ENCODE measurements around the gene PLIN3. TPM values are rescaled to one million over a fixed set of nuclear protein-coding genes. Genes with fewer than 3 reads are reported as not detected.

Gene PLIN3
- total and polyA plus RNA-seq, 2 donors (not counting 1 experiment from before 2014, with no cell fraction given): 133 to 191 TPM

- H3K27ac ChIP-seq (ENCODE audit: insufficient read depth, low read length): peak overlapping the region; percentile 90
These were observed 44.6 kb upstream of the PLIN3 start for GRCh38 chr19:4911786-4912672.

GRCh38 chr19:4911314-4911713 lies 43.8 kb upstream of the PLIN3 start:
- peaks cover 53% of the 10 kb centered on the region for H3K79me2 ChIP-seq (ENCODE audit: control insufficient read depth, insufficient read depth, low read length)
- peak; percentile 23 to 36 for DNase-seq (ENCODE audit: low read depth in 2 of 2)
- peaks cover 28% of the 10 kb centered on the region for H3K4me1 ChIP-seq (ENCODE audit: control insufficient read depth, extremely low read depth, insufficient read depth, low read length)

More at GRCh38 chr19:4911786-4912672, 44.6 kb upstream of the PLIN3 start:
- H2AFZ ChIP-seq (ENCODE audit: low read length): no peak overlapping the region
- peaks cover 59% of the 10 kb centered on the region for H3K79me2 ChIP-seq (ENCODE audit: control insufficient read depth, insufficient read depth, low read length)
- peak overlapping the region; percentile 100 for H3K4me2 ChIP-seq (ENCODE audit: extremely low read depth, insufficient read depth, low read length)
- TF ChIP-seq CTCF (conservative IDR thresholded peaks at IDR 0.05 in 1 of 2, IDR thresholded peaks at IDR 0.05 in 1 of 2; ENCODE audit: low read depth in 1 of 2, low read length in 2 of 2) (peak; percentile 52 to 58), EZH2 (IDR thresholded peaks at IDR 0.05; ENCODE audit: low read length, missing control alignments) (no peak)
- peaks cover 11% of the 10 kb centered on the region for H3K36me3 ChIP-seq (ENCODE audit: control insufficient read depth, insufficient read depth, low read length)
- H3K9ac ChIP-seq (ENCODE audit: insufficient read depth, low read length): peak overlapping the region; percentile 78
- peak; percentile 100 for DNase-seq (ENCODE audit: low read depth in 2 of 2)
- H3K4me1 ChIP-seq (ENCODE audit: control insufficient read depth, extremely low read depth, insufficient read depth, low read length): peaks cover 28% of the 10 kb centered on the region
- H3K4me3 ChIP-seq (replicated peaks in 1 of 4; ENCODE audit: control extremely low read depth in 1 of 4, insufficient read depth in 1 of 4, low read depth in 3 of 4, low read length in 4 of 4): peak overlapping the region; percentile 27 to 64 (median 50)
- no peaks in the 10 kb centered on the region for H3K9me3 ChIP-seq (ENCODE audit: control insufficient read depth, insufficient read depth, low read depth, low read length)
- H4K20me1 ChIP-seq (ENCODE audit: control insufficient read depth, extremely low read depth, insufficient read depth, low read length): no peaks in the 10 kb centered on the region
- H3K27me3 ChIP-seq (ENCODE audit: control insufficient read depth, insufficient read depth, low read length): no peaks in the 10 kb centered on the region

More at GRCh38 chr19:4911314-4911713, 43.8 kb upstream of the PLIN3 start:
- H3K27ac ChIP-seq (ENCODE audit: insufficient read depth, low read length): peak overlapping the region; percentile 90
- H3K36me3 ChIP-seq (ENCODE audit: control insufficient read depth, insufficient read depth, low read length): peaks cover 11% of the 10 kb centered on the region
- peak overlapping the region; percentile 78 for H3K9ac ChIP-seq (ENCODE audit: insufficient read depth, low read length)
- no peaks in the 10 kb centered on the region for H4K20me1 ChIP-seq (ENCODE audit: control insufficient read depth, extremely low read depth, insufficient read depth, low read length)
- peak overlapping the region; percentile 48 to 64 (median 53) for H3K4me3 ChIP-seq (replicated peaks in 1 of 4; ENCODE audit: control extremely low read depth in 1 of 4, insufficient read depth in 1 of 4, low read depth in 3 of 4, low read length in 4 of 4)
- no peak overlapping the region for H2AFZ ChIP-seq (ENCODE audit: low read length)
- H3K27me3 ChIP-seq (ENCODE audit: control insufficient read depth, insufficient read depth, low read length): no peaks in the 10 kb centered on the region
- TF ChIP-seq CTCF (conservative IDR thresholded peaks at IDR 0.05 in 1 of 2, IDR thresholded peaks at IDR 0.05 in 1 of 2; ENCODE audit: low read depth in 1 of 2, low read length in 2 of 2) (no peak), EZH2 (IDR thresholded peaks at IDR 0.05; ENCODE audit: low read length, missing control alignments) (no peak)
- H3K4me2 ChIP-seq (ENCODE audit: extremely low read depth, insufficient read depth, low read length): peak overlapping the region; percentile 100
- no peaks in the 10 kb centered on the region for H3K9me3 ChIP-seq (ENCODE audit: control insufficient read depth, insufficient read depth, low read depth, low read length)
